Fibroblast of skin of back (primary cell): ENCODE measurements around the gene GNB3.
A peak's percentile ranks its signal among the peaks of the same experiment; 100 is the strongest.
"Not testable (repeated sequence)": the region's sequence is repeated elsewhere in the genome, so short reads cannot be mapped to it uniquely, and the experiment has no call there.

Source experiments
- DNase-seq: peaks from one replicate; pipeline ENCODE4 v3.0.0-alpha.2; 2013

Gene GNB3

GRCh38 chr12:6861391-6861790 is 20.7 kb downstream of the GNB3 start:
- no peak for DNase-seq

GRCh38 chr12:6863033-6863432 is 22.3 kb downstream of the GNB3 start:
- DNase-seq, result no peak

- DNase-seq, result peak; percentile 40
Measured at GRCh38 chr12:6863586-6864321, 23.0 kb downstream of the GNB3 start.

GRCh38 chr12:6865307-6865706 is 24.6 kb downstream of the GNB3 start:
- DNase-seq, result not testable (repeated sequence)

GRCh38 chr12:6866163-6866919 is 25.6 kb downstream of the GNB3 start:
- DNase-seq, result no peak

- DNase-seq, result no peak
Measured at GRCh38 chr12:6866920-6867412, 26.2 kb downstream of the GNB3 start.

GRCh38 chr12:6867413-6868210 is 26.9 kb downstream of the GNB3 start, which contains the start of gene TPI1:
Gene TPI1 (plus strand): TSS chr12:6867531. CDS start chr12:6867567, 36 bp downstream.
- DNase-seq, result peak; percentile 79

- no peak for DNase-seq
Measured at GRCh38 chr12:6868211-6869048, 27.7 kb downstream of the GNB3 start.

- peak; percentile 72 for DNase-seq
Measured at GRCh38 chr12:6869049-6870021, 28.6 kb downstream of the GNB3 start.

GRCh38 chr12:6870304-6870703 is 29.6 kb downstream of the GNB3 start:
- DNase-seq, result not testable (repeated sequence)

- DNase-seq, result peak; percentile 47
Measured at GRCh38 chr12:6871052-6871957, 30.6 kb downstream of the GNB3 start.

- peak; percentile 75 for DNase-seq
Measured at GRCh38 chr12:6872073-6873048, 31.6 kb downstream of the GNB3 start.

- peak; percentile 94 for DNase-seq
Measured at GRCh38 chr12:6873094-6874014, 32.6 kb downstream of the GNB3 start, which contains the start of gene SPSB2. Gene SPSB2 (minus strand): TSS chr12:6873303. CDS start chr12:6872901, 402 bp downstream.

GRCh38 chr12:6874015-6874368 is 33.3 kb downstream of the GNB3 start:
- DNase-seq, result not testable (repeated sequence)

- DNase-seq, result not testable (repeated sequence)
Measured at GRCh38 chr12:6879824-6880223, 39.1 kb downstream of the GNB3 start.

GRCh38 chr12:6883252-6883651 is 42.5 kb downstream of the GNB3 start:
- no peak for DNase-seq

GRCh38 chr12:6883683-6884082 is 43.0 kb downstream of the GNB3 start:
- no peak for DNase-seq
